ENCODE measurements around the gene SDK1.

SDK1 gene

GRCh38 chr7:4134631-4135030 lies 833.6 kb downstream of the SDK1 start:
- DNase-seq (ENCODE audit: low spot score): no peak

- DNase-seq (ENCODE audit: low spot score): no peak
Observed at GRCh38 chr7:4135301-4135700, 834.2 kb downstream of the SDK1 start.

- peak; percentile 87 for DNase-seq (ENCODE audit: low spot score)
Observed at GRCh38 chr7:4136036-4136435, 835.0 kb downstream of the SDK1 start.

- DNase-seq (ENCODE audit: low spot score): no peak
Observed at GRCh38 chr7:4136501-4137110, 835.6 kb downstream of the SDK1 start.

- no peak for DNase-seq (ENCODE audit: low spot score)
Observed at GRCh38 chr7:4137552-4137951, 836.5 kb downstream of the SDK1 start.

- DNase-seq (ENCODE audit: low spot score): no peak
Observed at GRCh38 chr7:4138866-4139265, 837.8 kb downstream of the SDK1 start.

GRCh38 chr7:4139656-4140625 lies 838.9 kb downstream of the SDK1 start:
- DNase-seq (ENCODE audit: low spot score): no peak

- DNase-seq (ENCODE audit: low spot score): no peak
Observed at GRCh38 chr7:4140933-4141332, 839.9 kb downstream of the SDK1 start.

- DNase-seq (ENCODE audit: low spot score): no peak
Observed at GRCh38 chr7:4143006-4143405, 842.0 kb downstream of the SDK1 start.

GRCh38 chr7:4143511-4144171 lies 842.6 kb downstream of the SDK1 start:
- DNase-seq (ENCODE audit: low spot score): no peak

- DNase-seq (ENCODE audit: low spot score): no peak
Observed at GRCh38 chr7:4144172-4144701, 843.2 kb downstream of the SDK1 start.

- DNase-seq (ENCODE audit: low spot score): no peak
Observed at GRCh38 chr7:4144811-4145510, 843.9 kb downstream of the SDK1 start.

- no peak for DNase-seq (ENCODE audit: low spot score)
Observed at GRCh38 chr7:4145576-4145975, 844.5 kb downstream of the SDK1 start.

- no peak for DNase-seq (ENCODE audit: low spot score)
Observed at GRCh38 chr7:4147926-4148620, 847.0 kb downstream of the SDK1 start.

GRCh38 chr7:4149236-4149635 lies 848.2 kb downstream of the SDK1 start:
- DNase-seq (ENCODE audit: low spot score): no peak

GRCh38 chr7:4149645-4150044 lies 848.6 kb downstream of the SDK1 start:
- DNase-seq (ENCODE audit: low spot score): no peak

GRCh38 chr7:4150731-4151130 lies 849.7 kb downstream of the SDK1 start:
- DNase-seq (ENCODE audit: low spot score): no peak

GRCh38 chr7:4151524-4151923 lies 850.5 kb downstream of the SDK1 start:
- DNase-seq (ENCODE audit: low spot score): no peak

GRCh38 chr7:4151926-4152549 lies 851.0 kb downstream of the SDK1 start:
- DNase-seq (ENCODE audit: low spot score): no peak

- DNase-seq (ENCODE audit: low spot score): no peak
Observed at GRCh38 chr7:4154882-4155535, 854.0 kb downstream of the SDK1 start.
